Ishikawa (cell line): Measurements from ENCODE around the gene IQCM.
A peak's percentile ranks its signal among the peaks of the same experiment; 100 is the strongest.

Experiments used
- CEBPB ChIP-seq: IDR thresholded peaks from 2 replicates; pipeline ENCODE4 v1.6.1; 2012
- CREB1 ChIP-seq: IDR thresholded peaks from 2 replicates; pipeline ENCODE4 v1.6.1; 2012; ENCODE audit warnings: low read depth
- EGR1 ChIP-seq: IDR thresholded peaks from 2 replicates; pipeline ENCODE4 v1.6.1; 2012
- EP300 ChIP-seq: IDR thresholded peaks from 2 replicates; pipeline ENCODE4 v1.6.1; 2012; ENCODE audit warnings: borderline replicate concordance
- FOXM1 ChIP-seq: IDR thresholded peaks from 2 replicates; pipeline ENCODE4 v1.6.1; 2012; ENCODE audit warnings: low read depth, borderline replicate concordance
- NFIC ChIP-seq: IDR thresholded peaks from 2 replicates; pipeline ENCODE4 v1.6.1; 2012
- RAD21 ChIP-seq: IDR thresholded peaks from 2 replicates; pipeline ENCODE4 v1.6.1; 2012; ENCODE audit warnings: low read depth
- TAF1 ChIP-seq: IDR thresholded peaks from 2 replicates; pipeline ENCODE4 v1.6.1; 2012; ENCODE audit warnings: low read depth, mild to moderate bottlenecking
- TCF12 ChIP-seq: IDR thresholded peaks from 2 replicates; pipeline ENCODE4 v1.6.1; 2012; ENCODE audit warnings: low read depth
- TEAD4 ChIP-seq: IDR thresholded peaks from 2 replicates; pipeline ENCODE4 v1.6.1; 2012
- YY1 ChIP-seq: IDR thresholded peaks from 2 replicates; pipeline ENCODE4 v1.6.1; 2012; ENCODE audit warnings: low read depth
- ZBTB7A ChIP-seq: IDR thresholded peaks from 2 replicates; pipeline ENCODE4 v1.6.1; 2012; ENCODE audit warnings: low read depth
- TF ChIP-seq, protein P1 (sequence below): IDR thresholded peaks from 2 replicates; pipeline ENCODE4 v1.6.1; 2012
- TF ChIP-seq, protein P2 (sequence below): IDR thresholded peaks from 2 replicates; pipeline ENCODE4 v1.6.1; 2012
- TF ChIP-seq, protein P3 (sequence below): IDR thresholded peaks from 2 replicates; pipeline ENCODE4 v1.6.1; 2012; ENCODE audit warnings: low read depth, mild to moderate bottlenecking

IQCM gene

DNA sequence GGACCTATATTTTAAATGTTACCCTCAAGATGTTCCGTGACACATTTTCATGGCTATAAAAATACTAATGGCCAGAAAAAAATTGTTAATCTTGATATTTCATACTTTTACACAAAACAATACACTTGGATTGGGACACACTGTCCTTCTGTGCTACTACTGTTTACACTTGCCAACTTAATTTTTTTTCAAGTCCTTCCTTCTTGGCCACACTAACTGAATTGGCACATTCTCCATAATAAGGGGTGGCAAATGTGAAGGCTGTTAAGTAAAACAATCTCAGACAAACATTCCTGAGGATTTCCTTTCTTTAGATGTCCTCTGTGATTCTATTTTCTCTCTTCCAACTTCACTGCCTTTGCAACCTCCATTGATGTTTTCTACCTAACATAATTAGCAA, 225.8 kb downstream of the IQCM start:
- TF ChIP-seq FOXM1 (no peak), CEBPB (no peak), EGR1 (no peak), EP300 (no peak), YY1 (no peak), RAD21 (no peak), TEAD4 (no peak), TCF12 (no peak), TAF1 (no peak), CREB1 (no peak), NFIC (no peak), ZBTB7A (no peak)
- TF ChIP-seq, protein P1, sequence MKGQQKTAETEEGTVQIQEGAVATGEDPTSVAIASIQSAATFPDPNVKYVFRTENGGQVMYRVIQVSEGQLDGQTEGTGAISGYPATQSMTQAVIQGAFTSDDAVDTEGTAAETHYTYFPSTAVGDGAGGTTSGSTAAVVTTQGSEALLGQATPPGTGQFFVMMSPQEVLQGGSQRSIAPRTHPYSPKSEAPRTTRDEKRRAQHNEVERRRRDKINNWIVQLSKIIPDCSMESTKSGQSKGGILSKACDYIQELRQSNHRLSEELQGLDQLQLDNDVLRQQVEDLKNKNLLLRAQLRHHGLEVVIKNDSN = no peak
- TF ChIP-seq, protein P2, sequence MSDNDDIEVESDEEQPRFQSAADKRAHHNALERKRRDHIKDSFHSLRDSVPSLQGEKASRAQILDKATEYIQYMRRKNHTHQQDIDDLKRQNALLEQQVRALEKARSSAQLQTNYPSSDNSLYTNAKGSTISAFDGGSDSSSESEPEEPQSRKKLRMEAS = no peak
- TF ChIP-seq, protein P3, sequence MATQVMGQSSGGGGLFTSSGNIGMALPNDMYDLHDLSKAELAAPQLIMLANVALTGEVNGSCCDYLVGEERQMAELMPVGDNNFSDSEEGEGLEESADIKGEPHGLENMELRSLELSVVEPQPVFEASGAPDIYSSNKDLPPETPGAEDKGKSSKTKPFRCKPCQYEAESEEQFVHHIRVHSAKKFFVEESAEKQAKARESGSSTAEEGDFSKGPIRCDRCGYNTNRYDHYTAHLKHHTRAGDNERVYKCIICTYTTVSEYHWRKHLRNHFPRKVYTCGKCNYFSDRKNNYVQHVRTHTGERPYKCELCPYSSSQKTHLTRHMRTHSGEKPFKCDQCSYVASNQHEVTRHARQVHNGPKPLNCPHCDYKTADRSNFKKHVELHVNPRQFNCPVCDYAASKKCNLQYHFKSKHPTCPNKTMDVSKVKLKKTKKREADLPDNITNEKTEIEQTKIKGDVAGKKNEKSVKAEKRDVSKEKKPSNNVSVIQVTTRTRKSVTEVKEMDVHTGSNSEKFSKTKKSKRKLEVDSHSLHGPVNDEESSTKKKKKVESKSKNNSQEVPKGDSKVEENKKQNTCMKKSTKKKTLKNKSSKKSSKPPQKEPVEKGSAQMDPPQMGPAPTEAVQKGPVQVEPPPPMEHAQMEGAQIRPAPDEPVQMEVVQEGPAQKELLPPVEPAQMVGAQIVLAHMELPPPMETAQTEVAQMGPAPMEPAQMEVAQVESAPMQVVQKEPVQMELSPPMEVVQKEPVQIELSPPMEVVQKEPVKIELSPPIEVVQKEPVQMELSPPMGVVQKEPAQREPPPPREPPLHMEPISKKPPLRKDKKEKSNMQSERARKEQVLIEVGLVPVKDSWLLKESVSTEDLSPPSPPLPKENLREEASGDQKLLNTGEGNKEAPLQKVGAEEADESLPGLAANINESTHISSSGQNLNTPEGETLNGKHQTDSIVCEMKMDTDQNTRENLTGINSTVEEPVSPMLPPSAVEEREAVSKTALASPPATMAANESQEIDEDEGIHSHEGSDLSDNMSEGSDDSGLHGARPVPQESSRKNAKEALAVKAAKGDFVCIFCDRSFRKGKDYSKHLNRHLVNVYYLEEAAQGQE = no peak

DNA sequence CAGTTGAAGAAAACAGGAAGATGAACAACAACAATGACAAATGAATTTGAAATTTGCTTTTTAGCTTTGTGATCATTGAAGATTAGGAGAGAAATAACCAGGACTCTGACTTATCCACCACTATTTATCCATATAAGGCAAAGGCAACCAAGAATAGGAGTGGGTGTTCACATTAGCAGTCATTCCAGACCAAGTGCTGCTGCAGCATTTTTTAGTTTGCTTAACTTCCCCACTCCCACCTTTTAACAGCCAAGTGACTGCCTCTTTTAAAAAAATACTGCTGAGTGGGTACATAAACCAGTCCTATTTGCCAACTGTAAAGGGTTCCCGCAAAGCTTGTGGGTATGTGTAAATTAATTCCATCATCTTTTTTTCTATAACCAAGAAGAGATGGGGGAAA, 230.9 kb downstream of the IQCM start:
- TF ChIP-seq, protein P2 = no peak
- TF ChIP-seq, protein P3 = no peak
- TF ChIP-seq CEBPB (no peak), ZBTB7A (no peak), YY1 (no peak), EGR1 (no peak), TEAD4 (no peak), EP300 (no peak), TCF12 (no peak), RAD21 (no peak), TAF1 (no peak), CREB1 (no peak), FOXM1 (no peak), NFIC (no peak)
- TF ChIP-seq, protein P1 = no peak

DNA sequence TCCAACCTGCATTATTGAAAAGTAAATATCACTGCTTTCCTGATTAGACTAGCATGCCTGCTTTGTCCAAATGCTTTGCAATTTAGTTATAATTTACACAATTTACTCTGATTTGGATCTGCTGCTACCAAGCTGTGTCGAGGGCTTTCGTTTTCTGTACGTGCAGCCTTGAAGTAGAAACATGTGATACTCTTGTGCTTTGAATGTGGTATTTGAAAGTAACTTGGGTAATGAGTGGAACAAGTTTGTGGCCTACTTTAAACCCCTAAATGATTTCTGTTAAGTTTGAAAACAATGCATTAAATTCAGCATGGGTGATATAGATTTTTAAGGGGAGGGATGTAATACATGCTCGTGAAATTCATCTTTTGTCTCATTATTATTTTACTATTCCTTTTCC, 240.7 kb downstream of the IQCM start:
- TF ChIP-seq TEAD4 (no peak), EP300 (no peak), ZBTB7A (no peak), RAD21 (no peak), CEBPB (no peak), YY1 (no peak), TAF1 (no peak), TCF12 (no peak), EGR1 (no peak), FOXM1 (no peak), CREB1 (no peak), NFIC (no peak)
- TF ChIP-seq, protein P3 = no peak
- TF ChIP-seq, protein P1 = no peak
- TF ChIP-seq, protein P2 = no peak

DNA sequence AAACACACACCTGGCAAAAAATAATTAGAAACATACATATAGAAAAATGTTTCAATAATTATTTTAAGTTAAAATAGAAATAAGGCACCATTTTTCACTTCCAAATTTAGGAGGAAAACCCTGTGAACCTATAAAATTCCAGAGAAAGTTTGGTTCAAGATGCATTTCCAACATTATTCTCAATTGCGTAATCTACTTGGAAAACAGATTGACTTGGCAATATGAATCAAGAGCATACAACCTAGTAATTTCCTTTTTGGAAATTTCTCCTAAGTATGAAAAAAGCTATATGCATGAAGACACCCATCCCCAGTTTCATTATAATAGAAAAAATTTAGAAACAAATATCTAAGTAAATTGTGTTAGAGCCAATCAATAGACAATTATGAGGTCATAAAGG, 242.9 kb downstream of the IQCM start:
- TF ChIP-seq NFIC = no peak
- no peak for TF ChIP-seq TCF12
- TF ChIP-seq CEBPB = peak; percentile 73
- TF ChIP-seq, protein P1 = no peak
